PC-3 (cell line): ENCODE measurements around the gene WIZ. TPM values are rescaled to one million over a fixed set of nuclear protein-coding genes. Genes with fewer than 3 reads are reported as not detected.

Experiments used
- ATAC-seq: fragments of 200-7000 bp; cut with Tn5 transposase; 2 replicates; pipeline ENCODE4 v1.9.1; 2020; ENCODE audit warnings: mild to moderate bottlenecking, moderate library complexity
- BruUV-seq: library from RNA; stranded (reverse); fragments of 400-500 nt; replicated peaks from 2 replicates; lab custom pipeline; 2021; lab: Mats Ljungman, UMichigan
- CTCF ChIA-PET: fragments of 300-600 bp; sonication (Branson Sonifier 250); formaldehyde crosslinking; loops from one replicate; lab custom pipeline; 2022; ENCODE audit warnings: antibody characterized with exemption; lab: Charles Lee
- POLR2A ChIA-PET: fragments of 300-600 bp; sonication (Branson Sonifier 250); formaldehyde crosslinking; loops from one replicate; lab custom pipeline; 2022; ENCODE audit warnings: antibody characterized with exemption; ENCODE audit not compliant: unreplicated experiment; lab: Charles Lee
- DNase-seq: peaks from one replicate; pipeline ENCODE4 v3.0.0-alpha.2; 2015
- H2AFZ ChIP-seq: fragments of 300-600 bp; sonication (generic); 2 replicates; pipeline ENCODE4 v1.6.0; 2016; ENCODE audit warnings: antibody characterized with exemption, low read length
- H3F3A ChIP-seq: fragments of 300-600 bp; sonication (generic); one replicate; pipeline ENCODE4 v1.6.0; 2017; ENCODE audit warnings: antibody characterized with exemption, low read length, control low read depth, mild to moderate bottlenecking; ENCODE audit not compliant: unreplicated experiment
- H3K27ac ChIP-seq: fragments of 300-600 bp; sonication (generic); 2 replicates; pipeline ENCODE4 v1.5.1; 2016; ENCODE audit warnings: mild to moderate bottlenecking, low read length
- H3K27me3 ChIP-seq: fragments of 300-600 bp; sonication (generic); 2 replicates; pipeline ENCODE4 v1.6.1; 2016; ENCODE audit warnings: low read length, mixed read lengths
- H3K36me3 ChIP-seq: fragments of 300-600 bp; sonication (generic); 2 replicates; pipeline ENCODE4 v1.6.1; 2016; ENCODE audit warnings: low read depth, mixed run types, low read length, mixed read lengths
- H3K4me1 ChIP-seq: fragments of 300-600 bp; sonication (generic); 2 replicates; pipeline ENCODE4 v1.5.1; 2016; ENCODE audit warnings: low read length; ENCODE audit not compliant: insufficient read depth
- H3K4me2 ChIP-seq: fragments of 300-600 bp; sonication (generic); 2 replicates; pipeline ENCODE4 v1.6.0; 2016; ENCODE audit warnings: low read length
- H3K4me3 ChIP-seq: fragments of 300-600 bp; sonication (generic); 2 replicates; pipeline ENCODE4 v1.5.1; 2016; ENCODE audit warnings: mild to moderate bottlenecking, low read length, mixed read lengths
- H3K79me2 ChIP-seq: fragments of 300-600 bp; sonication (generic); 2 replicates; pipeline ENCODE4 v1.6.1; 2017; ENCODE audit warnings: low read length, mixed read lengths
- H3K9ac ChIP-seq: fragments of 300-600 bp; sonication (generic); 2 replicates; pipeline ENCODE4 v1.6.0; 2016; ENCODE audit warnings: mild to moderate bottlenecking, low read length
- H3K9me2 ChIP-seq: fragments of 300-600 bp; sonication (generic); replicated peaks from 2 replicates; pipeline ENCODE4 v1.6.1; 2016; ENCODE audit warnings: mixed run types, low read length, mixed read lengths
- H3K9me3 ChIP-seq: fragments of 300-600 bp; sonication (generic); 2 replicates; pipeline ENCODE4 v1.6.1; 2016; ENCODE audit warnings: low read length, mixed read lengths
- H4K20me1 ChIP-seq: fragments of 300-600 bp; sonication (generic); 2 replicates; pipeline ENCODE4 v1.6.1; 2016; ENCODE audit warnings: low read length, mixed read lengths
- EZH2 ChIP-seq: fragments of 300-600 bp; sonication (generic); IDR thresholded peaks from one replicate; pipeline ENCODE4 v1.6.1; 2017; ENCODE audit warnings: antibody characterized with exemption, mild to moderate bottlenecking, low read length; ENCODE audit not compliant: unreplicated experiment
- EZH2phosphoT487 ChIP-seq: fragments of 300-600 bp; sonication (generic); IDR thresholded peaks from 2 replicates; pipeline ENCODE4 v1.6.1; 2018; ENCODE audit warnings: mild to moderate bottlenecking, antibody characterized with exemption, low read length, borderline replicate concordance
- intact Hi-C: fragments of 100-400 bp; cut with micrococcal nuclease; formaldehyde crosslinking; loops from 2 replicates; pipeline ENCODE4 v1.9.0; 2023
- total RNA-seq: library from RNA; depleted of rRNA; stranded (reverse); fragments of >200 nt; gene quantifications from 2 replicates; pipeline ENCODE4 v1.2.3, GENCODE V29; 2014
- TF ChIP-seq, protein P1 (sequence below): fragments of 300-600 bp; sonication (generic); conservative IDR thresholded peaks from 2 replicates; pipeline ENCODE4 v1.5.1; 2017; ENCODE audit warnings: antibody characterized with exemption, low read depth, mild to moderate bottlenecking, low read length

Gene WIZ
- total RNA-seq, 1 experiment from 2014 or later = 35.1 TPM

GRCh38 chr19:15442142-15442920, 7.4 kb downstream of the WIZ start:
- Histone ChIP-seq H3K36me3 (no peaks in the 10 kb centered on the region), H3K4me1 (no peaks in the 10 kb centered on the region), H2AFZ (no peak overlapping the region), H3K9me2 (no peaks in the 10 kb centered on the region), H3K79me2 (no peaks in the 10 kb centered on the region), H4K20me1 (no peaks in the 10 kb centered on the region), H3F3A (no peaks in the 10 kb centered on the region), H3K9me3 (no peaks in the 10 kb centered on the region), H3K4me3 (no peak overlapping the region), H3K27ac (no peak overlapping the region), H3K27me3 (no peaks in the 10 kb centered on the region), H3K4me2 (no peak overlapping the region), H3K9ac (no peak overlapping the region)
- no peak for DNase-seq
- POLR2A ChIA-PET = no interaction called here
- CTCF ChIA-PET = no interaction called here
- BruUV-seq = no TSS peak
- intact Hi-C loops = no loop called here
- no peak for ATAC-seq
- TF ChIP-seq EZH2phosphoT487 = no peak
- TF ChIP-seq, protein P1, sequence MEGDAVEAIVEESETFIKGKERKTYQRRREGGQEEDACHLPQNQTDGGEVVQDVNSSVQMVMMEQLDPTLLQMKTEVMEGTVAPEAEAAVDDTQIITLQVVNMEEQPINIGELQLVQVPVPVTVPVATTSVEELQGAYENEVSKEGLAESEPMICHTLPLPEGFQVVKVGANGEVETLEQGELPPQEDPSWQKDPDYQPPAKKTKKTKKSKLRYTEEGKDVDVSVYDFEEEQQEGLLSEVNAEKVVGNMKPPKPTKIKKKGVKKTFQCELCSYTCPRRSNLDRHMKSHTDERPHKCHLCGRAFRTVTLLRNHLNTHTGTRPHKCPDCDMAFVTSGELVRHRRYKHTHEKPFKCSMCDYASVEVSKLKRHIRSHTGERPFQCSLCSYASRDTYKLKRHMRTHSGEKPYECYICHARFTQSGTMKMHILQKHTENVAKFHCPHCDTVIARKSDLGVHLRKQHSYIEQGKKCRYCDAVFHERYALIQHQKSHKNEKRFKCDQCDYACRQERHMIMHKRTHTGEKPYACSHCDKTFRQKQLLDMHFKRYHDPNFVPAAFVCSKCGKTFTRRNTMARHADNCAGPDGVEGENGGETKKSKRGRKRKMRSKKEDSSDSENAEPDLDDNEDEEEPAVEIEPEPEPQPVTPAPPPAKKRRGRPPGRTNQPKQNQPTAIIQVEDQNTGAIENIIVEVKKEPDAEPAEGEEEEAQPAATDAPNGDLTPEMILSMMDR = no peak

DNA sequence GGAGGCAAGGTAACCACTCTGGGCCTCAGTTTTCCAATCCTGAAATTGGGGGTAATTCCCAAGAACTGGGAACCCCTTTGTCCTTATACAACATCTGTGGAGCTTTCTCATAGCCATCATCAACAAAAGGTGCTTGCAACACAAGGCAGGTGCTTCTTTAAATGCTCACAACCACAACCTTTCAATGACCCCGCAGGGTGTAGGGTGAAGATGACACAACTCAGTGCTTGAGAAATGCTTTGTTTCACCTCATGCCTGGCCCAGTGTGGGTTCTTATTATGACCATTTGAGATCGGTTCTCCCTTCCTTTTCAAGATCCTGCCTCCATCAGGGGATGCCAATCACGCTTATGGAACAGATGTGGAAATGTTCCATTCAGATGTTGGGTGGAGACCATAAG, 8.4 kb downstream of the WIZ start:
- no peak for ATAC-seq
- CTCF ChIA-PET = interaction anchor here (0.6 kb wide), 1 partner anchor 113 kb away, joined by 5 read pairs; no protein-coding TSS in a partner anchor
- no peaks in the 10 kb centered on the region for H3F3A ChIP-seq

DNA sequence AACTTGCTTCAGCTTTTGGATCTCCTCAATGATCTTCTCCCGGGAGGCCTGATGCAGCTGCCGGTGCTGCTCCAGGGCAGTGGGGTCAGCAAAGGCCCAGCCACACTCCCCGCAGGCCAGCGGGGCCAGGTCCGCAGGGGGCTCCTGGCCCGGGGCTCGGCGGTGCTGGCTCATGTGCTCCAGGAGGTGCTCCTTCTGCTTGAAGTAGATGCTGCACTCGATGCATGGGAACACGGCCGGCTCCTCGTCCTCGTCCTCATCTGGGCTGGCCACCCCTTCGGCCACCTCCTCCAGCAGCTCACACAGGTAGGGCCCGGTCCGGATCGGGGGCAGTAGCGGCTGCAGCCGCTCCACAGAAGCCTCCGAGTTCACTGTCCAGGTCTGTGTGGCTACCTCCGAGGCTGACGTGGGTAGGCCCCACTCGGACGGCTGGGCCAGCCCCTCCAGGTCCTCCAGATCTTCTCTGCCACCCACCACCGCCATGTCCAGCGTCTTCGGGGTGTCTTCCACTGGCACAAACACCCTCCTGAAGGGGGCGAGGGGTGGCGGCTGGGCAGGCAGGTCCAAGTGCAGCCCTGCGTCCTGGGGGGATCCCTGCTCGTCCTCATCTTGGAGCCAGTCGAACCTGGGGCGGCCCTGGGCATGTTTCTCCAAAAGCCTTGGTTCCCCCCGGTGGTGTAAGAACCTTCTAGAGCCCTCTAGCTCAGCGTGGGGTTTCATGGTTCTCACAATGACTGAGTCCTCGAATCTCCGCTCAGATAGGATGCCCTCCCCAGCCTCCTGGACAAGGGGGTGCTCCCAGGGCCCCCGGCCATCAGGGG, 9.7 kb downstream of the WIZ start:
- Histone ChIP-seq H3K4me3 (no peak overlapping the region), H3K9me3 (no peaks in the 10 kb centered on the region), H3K4me1 (no peaks in the 10 kb centered on the region), H3K79me2 (no peaks in the 10 kb centered on the region), H3K27ac (no peak overlapping the region), H3K9me2 (no peaks in the 10 kb centered on the region), H3K36me3 (no peaks in the 10 kb centered on the region), H3K27me3 (no peaks in the 10 kb centered on the region), H2AFZ (no peak overlapping the region), H3F3A (no peaks in the 10 kb centered on the region), H3K4me2 (no peak overlapping the region), H4K20me1 (no peaks in the 10 kb centered on the region), H3K9ac (no peak overlapping the region)
- no peak for ATAC-seq
- intact Hi-C loops = no loop called here
- no peak for TF ChIP-seq EZH2
- TF ChIP-seq, protein P1 = no peak
- TF ChIP-seq EZH2phosphoT487 = no peak
- POLR2A ChIA-PET = no interaction called here
- CTCF ChIA-PET = no interaction called here
- DNase-seq = no peak
- BruUV-seq = no TSS peak

More for the DNA sequence above, 8.4 kb downstream of the WIZ start:
- POLR2A ChIA-PET = no interaction called here
- TF ChIP-seq EZH2phosphoT487 = no peak
- Histone ChIP-seq H4K20me1 (no peaks in the 10 kb centered on the region), H3K27ac (no peak overlapping the region), H3K9me2 (no peaks in the 10 kb centered on the region), H3K4me3 (no peak overlapping the region), H3K36me3 (no peaks in the 10 kb centered on the region), H3K9me3 (no peaks in the 10 kb centered on the region), H3K9ac (no peak overlapping the region), H3K4me2 (no peak overlapping the region), H3K4me1 (no peaks in the 10 kb centered on the region), H2AFZ (no peak overlapping the region), H3K27me3 (no peaks in the 10 kb centered on the region), H3K79me2 (no peaks in the 10 kb centered on the region)
- intact Hi-C loops = no loop called here
- no peak for DNase-seq
- no TSS peak for BruUV-seq
